Middle frontal gyrus (tissue), 1 donor: ENCODE measurements around the gene CUX1.
"Not testable (repeated sequence)": the region's sequence is repeated elsewhere in the genome, so short reads cannot be mapped to it uniquely, and the experiment has no call there.

Experiments
- DNase-seq: peaks from one replicate; pipeline ENCODE4 v3.0.0-alpha.2; 2015; ENCODE audit warnings: low spot score; ENCODE audit errors: extremely low spot score

CUX1 gene

DNA sequence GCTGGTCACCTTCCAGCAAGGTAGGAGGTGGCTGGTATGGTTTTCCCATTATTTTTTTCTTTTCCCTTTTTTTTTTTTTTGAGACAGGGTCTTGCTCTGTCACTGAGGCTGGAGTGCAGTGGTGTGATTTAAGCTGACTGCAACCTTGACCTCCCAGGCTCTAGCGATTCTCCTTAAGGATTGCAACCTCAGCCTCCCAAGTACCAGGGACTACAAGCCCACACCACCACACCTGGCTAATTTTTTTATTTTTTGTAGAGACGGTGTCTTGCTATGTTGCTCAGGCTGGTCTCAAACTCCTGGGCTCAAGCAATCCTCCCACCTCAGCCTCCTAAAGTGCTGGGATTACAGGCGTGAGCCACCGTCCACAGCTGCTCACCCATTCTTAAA, 24.7 kb upstream of the CUX1 start:
- not testable (repeated sequence) for DNase-seq

GRCh38 chr7:101795461-101795860, 22.0 kb upstream of the CUX1 start:
- no peak for DNase-seq

DNA sequence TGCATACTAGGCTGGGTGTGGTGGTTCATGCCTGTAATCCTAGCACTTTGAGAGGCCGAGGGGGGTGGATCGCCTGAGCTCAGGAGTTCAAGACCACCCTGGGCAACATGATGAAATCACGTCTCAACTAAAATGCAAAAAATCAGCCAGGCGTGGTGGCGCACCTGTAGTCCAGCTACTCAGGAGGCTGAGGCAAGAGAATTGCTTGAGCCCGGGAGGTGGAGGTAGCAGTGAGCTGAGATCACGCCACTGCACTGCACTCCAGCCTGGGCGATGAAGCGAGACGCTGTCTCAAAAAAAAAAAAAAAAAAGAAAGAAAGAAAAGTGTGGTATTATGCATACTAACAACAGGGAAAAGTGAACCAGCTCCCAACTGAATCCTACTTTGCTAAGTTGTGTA, 19.3 kb upstream of the CUX1 start:
- DNase-seq: not testable (repeated sequence)

- no peak for DNase-seq
Observed at GRCh38 chr7:101803203-101804087, 14.0 kb upstream of the CUX1 start.

- DNase-seq: no peak
Observed at GRCh38 chr7:101804088-101804963, 13.1 kb upstream of the CUX1 start.

DNA sequence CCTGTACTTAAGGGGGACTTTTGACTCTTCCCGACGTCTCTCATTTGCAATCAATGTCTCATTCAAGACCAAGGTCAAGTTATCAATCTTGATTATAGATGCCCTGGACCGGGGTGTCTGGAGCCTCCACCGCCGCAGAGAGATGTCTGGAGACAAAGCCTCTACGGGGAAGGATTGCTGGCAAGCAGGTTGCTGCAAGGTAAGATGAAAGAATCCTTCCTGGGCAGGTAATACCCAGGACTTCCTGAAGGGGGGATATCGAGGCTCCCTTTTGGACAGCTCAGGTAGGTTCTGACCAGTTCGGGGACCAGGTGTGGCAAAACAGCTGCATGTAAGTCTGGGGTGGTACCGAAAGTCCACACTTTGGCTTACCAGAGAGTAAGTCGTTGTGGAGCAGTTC, 12.5 kb upstream of the CUX1 start:
- DNase-seq: no peak

DNA sequence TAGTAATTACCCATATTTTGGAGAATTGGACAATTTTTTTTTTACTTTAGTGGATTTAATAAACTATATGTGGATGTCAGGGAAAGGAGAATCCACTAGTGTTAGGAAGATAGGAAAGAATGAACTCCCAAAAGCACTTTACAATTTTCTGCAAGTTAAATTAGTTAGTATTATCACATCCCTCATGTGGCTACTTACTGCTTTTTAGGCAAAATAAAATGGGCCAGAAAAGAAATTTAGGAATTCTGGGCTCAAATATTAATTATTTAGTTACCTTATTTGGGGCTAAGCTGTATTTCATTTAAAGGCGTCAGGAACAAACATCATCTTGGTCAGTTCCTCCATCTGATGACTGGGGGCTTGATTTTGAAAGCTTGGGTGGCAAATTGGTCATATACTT, 4.8 kb upstream of the CUX1 start:
- DNase-seq: no peak

DNA sequence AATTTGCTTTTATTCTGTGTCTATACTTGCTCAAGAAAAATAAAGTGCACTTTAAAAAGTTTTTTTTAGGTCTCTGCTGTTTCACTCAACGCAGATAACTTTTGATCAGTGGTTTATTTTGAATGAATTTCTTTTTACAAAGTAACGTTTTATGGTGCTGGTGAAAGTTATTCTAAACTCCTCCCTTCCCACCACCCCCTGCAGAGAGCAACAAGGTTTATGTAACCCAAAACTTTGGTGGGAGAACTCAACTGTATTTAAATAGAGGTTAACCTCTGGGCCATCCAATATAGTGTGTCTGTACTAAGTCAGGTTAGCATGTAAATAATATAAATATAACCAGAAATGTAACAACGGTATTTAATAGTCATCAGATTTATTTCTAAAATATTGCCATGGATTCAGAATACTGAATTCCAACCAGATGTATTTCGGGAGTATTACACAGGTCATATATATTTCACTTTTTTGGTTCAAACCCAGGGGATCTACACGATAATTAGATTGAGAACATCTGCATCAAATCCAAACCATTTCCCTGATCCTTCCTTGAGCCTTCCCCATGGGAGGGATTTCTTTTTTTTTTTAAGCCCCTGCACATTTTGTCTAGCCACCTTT, 3.9 kb upstream of the CUX1 start:
- DNase-seq: no peak

- DNase-seq: no peak
Observed at GRCh38 chr7:101814081-101814990, 3.1 kb upstream of the CUX1 start.

DNA sequence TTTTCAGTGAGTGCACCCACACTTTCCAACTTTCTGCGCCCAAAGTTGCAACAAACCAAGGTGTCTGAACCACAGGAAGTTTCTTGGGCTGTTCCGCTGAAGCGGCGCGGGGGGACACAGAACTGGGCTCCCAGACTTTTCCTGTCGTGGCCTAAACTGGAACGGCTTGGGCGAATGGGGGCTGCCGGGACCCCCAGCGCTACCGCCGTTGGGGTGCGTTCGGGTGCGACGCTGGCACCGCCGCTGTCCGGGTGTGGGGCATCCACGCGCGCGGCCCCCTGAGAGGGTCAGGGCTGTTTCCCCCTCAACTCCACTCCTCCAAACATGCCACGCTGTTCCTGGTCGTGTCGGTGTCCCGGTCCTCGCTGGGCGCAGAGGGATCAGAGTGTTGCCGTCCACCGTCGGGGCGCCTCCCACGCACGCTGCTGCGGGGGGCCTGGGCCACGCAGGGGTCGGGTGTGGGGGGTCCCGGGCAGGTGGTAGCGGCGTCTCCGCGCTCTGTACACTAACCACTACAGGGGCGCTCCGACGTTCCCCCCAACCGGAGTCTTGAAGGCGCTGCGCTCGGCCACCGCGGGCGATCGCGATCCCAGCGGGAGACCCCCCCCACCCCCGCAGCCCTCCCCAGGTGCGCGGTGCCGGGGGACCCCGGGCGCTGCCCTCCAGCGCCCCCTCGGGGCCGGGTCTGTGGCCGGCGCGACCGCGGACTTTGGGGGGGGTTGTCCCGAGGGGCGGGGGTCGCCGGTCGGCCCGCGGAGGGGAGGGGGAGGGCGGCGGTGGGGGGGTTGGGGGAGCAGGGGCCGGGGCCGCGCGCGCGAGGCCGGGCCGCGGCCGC, 2.2 kb upstream of the CUX1 start:
- no peak for DNase-seq

- peak; percentile 48 for DNase-seq
Observed at GRCh38 chr7:101815826-101816594, 1.4 kb upstream of the CUX1 start.

DNA sequence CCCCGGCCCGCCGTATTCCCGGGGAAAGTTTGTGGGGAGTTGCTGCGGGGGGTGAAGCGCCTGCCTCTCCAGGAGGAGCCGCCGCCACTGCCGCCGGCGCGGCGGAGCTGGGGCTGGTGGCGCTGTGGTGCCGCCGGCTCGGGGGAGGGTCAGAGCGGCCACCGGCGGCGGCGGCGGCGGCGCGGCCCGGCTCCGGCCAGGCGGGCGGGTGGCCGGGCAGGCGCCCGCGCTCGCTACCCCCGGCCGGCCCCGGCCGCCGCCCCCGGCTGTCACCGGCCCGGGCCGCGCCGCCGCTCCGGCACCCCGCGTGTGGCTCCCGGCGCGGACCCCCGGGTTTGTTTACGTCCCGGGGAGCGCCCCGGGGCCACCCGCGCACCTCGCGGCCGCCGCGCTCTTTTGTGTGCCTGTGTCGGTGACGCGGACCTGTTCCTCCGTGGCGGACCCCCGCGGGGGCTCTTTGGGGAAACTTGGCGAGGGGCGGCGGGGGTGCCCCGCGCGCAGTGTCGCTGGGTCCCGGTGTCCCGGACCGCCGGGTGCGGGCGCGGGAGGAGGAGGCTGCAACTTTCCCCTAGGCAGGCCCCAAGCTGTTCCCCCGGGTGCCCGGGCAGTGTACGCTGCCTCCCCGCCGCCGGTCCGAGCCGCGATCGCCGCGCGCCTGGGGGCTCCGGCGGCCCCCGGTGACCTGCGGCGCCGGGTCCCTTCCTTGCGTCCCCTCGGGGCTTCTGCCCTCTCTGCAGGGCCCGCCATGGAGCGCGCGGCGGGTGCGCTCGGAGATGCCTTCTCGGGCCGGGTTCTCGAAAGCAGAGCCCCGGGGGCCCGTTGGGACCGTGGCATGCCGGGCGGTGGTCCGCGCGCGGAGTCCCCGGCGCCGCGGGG, 593 bp upstream of the CUX1 start:
- DNase-seq: no peak

DNA sequence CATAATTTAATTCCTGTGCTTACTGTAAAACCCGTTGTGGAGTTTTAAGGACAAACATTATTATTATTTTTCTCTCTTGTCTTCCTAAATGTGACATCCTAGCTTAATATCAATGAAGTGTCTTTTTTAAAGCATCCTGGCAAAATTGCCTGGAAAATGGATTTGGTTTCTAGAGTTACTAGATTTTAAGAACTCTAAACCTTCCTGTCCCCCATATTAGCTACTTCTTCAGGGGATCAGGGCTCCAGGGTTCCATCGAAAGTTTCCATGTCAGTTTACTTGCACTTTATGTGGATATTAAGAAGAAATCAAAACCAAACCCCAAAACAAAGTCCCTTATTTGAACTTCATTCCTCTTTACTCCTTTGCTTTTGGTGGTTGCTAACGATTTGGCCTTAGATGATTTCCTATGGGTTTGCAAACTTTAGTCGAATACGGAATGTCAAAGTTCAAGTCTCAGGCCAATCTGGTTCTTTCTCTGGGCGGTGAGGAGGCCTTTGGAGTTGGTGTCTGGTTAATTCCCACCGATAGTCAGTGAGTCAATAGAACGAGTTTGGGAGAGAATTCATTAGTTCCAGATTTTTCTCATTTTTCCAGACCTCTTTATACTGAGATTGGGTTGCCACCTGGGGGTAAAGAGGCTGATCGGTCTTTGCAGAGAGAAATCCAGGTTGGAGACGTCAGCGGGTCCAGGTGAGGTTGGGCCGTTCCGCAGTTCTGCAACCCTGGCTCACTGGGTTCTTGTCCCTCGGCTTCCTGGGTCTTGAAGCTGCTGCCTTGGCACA, 1.1 kb downstream of the CUX1 start:
- no peak for DNase-seq

GRCh38 chr7:101819183-101819582, 1.8 kb downstream of the CUX1 start:
- no peak for DNase-seq

GRCh38 chr7:101819913-101820522, 2.6 kb downstream of the CUX1 start:
- no peak for DNase-seq

- DNase-seq: no peak
Observed at GRCh38 chr7:101820703-101821102, 3.3 kb downstream of the CUX1 start.

DNA sequence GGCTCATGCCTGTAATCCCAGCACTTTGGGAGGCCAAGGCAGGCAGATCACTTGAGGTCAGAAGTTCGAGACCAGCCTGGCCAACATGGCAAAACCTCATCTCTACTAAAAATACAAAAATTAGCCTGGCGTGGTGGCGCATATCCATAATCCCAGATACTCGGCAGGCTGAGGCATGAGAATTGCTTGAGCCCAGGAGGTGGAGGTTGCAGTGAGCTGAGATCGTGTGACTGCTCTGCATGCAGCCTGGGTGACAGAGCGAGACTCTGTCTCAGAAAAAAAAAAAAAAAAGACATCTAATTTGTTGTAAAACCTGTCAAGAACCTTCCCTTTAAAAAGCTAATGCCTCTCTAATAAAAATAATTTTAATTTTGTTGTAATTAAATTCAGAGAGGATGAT, 5.2 kb downstream of the CUX1 start:
- DNase-seq: not testable (repeated sequence)
